Stimulated activated CD4-positive, alpha-beta T cell treated with anti-CD3 and anti-CD28 coated beads, Interleukin-2, amount 100 ng/mL, for 4 hours (primary cell): Measurements from ENCODE around the gene VPS13C.

Source experiments
- DNase-seq: peaks from one replicate; pipeline ENCODE4 v3.0.0-alpha.2; 2020; ENCODE audit warnings: low read depth

Gene VPS13C

GRCh38 chr15:61938249-61938648, 122.0 kb downstream of the VPS13C start:
- no peak for DNase-seq

GRCh38 chr15:61936528-61937195, 123.6 kb downstream of the VPS13C start:
- no peak for DNase-seq

- DNase-seq, result no peak
Observed at GRCh38 chr15:61935493-61935892, 124.8 kb downstream of the VPS13C start.

GRCh38 chr15:61929452-61929851, 130.8 kb downstream of the VPS13C start:
- DNase-seq, result no peak

GRCh38 chr15:61923173-61923572, 137.1 kb downstream of the VPS13C start:
- DNase-seq, result no peak

GRCh38 chr15:61921093-61921492, 139.2 kb downstream of the VPS13C start:
- DNase-seq, result no peak

GRCh38 chr15:61917457-61917856, 142.8 kb downstream of the VPS13C start:
- no peak for DNase-seq

- DNase-seq, result no peak
Observed at GRCh38 chr15:61916104-61916503, 144.1 kb downstream of the VPS13C start.

GRCh38 chr15:61915640-61916039, 144.6 kb downstream of the VPS13C start:
- no peak for DNase-seq

GRCh38 chr15:61910839-61911369, 149.3 kb downstream of the VPS13C start:
- DNase-seq, result no peak

- no peak for DNase-seq
Observed at GRCh38 chr15:61908241-61908640, 152.0 kb downstream of the VPS13C start.

GRCh38 chr15:61907753-61908086, 152.5 kb downstream of the VPS13C start:
- DNase-seq, result no peak

GRCh38 chr15:61906961-61907752, 153.1 kb downstream of the VPS13C start:
- DNase-seq, result no peak

- no peak for DNase-seq
Observed at GRCh38 chr15:61893146-61893545, 167.1 kb downstream of the VPS13C start.

GRCh38 chr15:61892140-61892539, 168.1 kb downstream of the VPS13C start:
- DNase-seq, result no peak

- DNase-seq, result no peak
Observed at GRCh38 chr15:61890106-61890505, 170.1 kb downstream of the VPS13C start.

GRCh38 chr15:61889706-61890105, 170.5 kb downstream of the VPS13C start:
- no peak for DNase-seq

- no peak for DNase-seq
Observed at GRCh38 chr15:61888074-61888780, 172.0 kb downstream of the VPS13C start.

GRCh38 chr15:61880084-61880483, 180.2 kb downstream of the VPS13C start:
- DNase-seq, result no peak

GRCh38 chr15:61879219-61879618, 181.0 kb downstream of the VPS13C start:
- no peak for DNase-seq

GRCh38 chr15:61871926-61872522, 188.2 kb downstream of the VPS13C start:
- no peak for DNase-seq

GRCh38 chr15:61869656-61870055, 190.6 kb downstream of the VPS13C start:
- DNase-seq, result no peak
